GM12801 (cell line): ENCODE measurements around the gene ADM.

Source experiments
- CTCF ChIP-seq: IDR thresholded peaks from one replicate; pipeline ENCODE4 v1.5.1; 2011; ENCODE audit warnings: control low read depth; ENCODE audit not compliant: insufficient read length; ENCODE audit errors: extremely low read depth

Gene ADM

DNA sequence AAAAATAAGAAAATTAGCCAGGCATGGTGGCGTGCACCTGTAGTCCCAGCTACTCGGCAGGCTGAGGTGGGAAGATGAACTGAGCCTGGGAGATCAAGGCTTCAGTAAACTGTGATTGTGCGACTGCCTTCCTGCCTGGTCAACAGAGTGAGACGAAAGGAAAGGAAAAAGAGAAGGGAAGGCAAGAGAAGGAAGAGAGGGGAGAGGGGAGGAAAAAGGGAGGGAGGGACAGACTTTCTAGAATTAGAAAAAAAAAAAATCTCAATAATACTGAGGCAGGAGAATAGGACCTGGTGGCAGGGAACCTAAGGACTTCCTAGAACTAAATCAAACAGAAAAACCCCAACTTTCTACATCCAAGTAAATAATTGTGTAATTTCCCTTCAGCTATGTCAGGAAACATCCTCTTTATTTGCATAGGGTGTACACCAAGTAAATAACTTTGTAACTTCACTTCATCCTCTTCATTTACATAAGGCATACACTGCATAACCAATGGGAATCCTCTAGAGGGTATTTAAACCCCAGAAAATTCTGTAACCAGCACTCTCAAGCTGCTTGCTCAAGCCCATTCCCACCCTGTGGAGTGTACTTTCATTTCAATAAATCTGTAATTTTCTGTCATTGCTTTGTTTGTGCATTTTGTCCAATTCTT lies 19.6 kb upstream of the ADM start:
- TF ChIP-seq CTCF, result no peak

GRCh38 chr11:10287140-10287539 lies 17.7 kb upstream of the ADM start:
- TF ChIP-seq CTCF, result no peak

DNA sequence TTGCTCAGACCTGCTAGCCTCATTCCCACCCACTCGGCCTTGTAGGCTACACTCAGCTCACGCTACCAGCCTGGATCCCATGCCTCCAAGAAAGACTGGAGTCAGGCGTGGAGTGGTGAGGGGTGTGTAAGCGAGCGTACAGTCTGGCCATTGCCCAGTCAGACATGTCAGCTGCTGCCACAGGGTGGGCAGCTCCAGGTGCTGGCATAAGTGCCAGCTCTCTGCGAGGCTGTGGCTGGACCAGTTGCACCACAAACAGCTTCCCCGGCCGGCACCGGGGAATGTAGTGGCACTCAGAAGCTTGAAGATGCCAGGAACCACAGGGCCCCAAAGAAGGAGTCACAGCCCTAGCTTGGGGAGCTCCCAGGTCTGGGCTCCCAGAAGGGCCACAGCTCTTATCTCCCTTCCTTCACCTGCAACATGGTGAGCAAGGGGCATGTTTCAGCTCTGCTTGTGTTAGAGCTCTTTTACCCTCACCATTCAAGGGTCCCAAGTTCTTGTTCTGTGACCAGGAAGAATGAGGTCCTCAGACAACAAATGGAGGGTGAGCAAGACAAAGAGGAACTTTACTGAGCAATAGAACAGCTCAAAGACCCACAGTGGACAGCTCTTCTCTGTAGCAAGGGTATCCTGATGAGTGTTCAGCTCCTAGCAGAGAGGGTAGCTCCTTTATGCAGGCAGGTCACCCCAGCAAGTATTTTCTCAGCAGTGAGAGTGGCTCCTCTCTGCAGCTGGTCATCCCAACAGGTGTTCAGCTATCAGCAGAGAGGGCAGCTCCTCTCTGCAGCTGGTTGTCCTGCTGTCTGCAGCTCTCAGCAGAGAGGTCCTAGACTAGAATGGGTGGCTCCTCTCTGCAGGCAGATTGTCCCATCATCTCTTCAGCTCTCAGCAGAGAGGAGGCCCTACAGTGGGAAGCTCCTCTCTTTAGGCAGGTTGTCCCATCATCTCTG lies 16.8 kb upstream of the ADM start:
- no peak for TF ChIP-seq CTCF

GRCh38 chr11:10288881-10289764 lies 15.8 kb upstream of the ADM start:
- no peak for TF ChIP-seq CTCF

DNA sequence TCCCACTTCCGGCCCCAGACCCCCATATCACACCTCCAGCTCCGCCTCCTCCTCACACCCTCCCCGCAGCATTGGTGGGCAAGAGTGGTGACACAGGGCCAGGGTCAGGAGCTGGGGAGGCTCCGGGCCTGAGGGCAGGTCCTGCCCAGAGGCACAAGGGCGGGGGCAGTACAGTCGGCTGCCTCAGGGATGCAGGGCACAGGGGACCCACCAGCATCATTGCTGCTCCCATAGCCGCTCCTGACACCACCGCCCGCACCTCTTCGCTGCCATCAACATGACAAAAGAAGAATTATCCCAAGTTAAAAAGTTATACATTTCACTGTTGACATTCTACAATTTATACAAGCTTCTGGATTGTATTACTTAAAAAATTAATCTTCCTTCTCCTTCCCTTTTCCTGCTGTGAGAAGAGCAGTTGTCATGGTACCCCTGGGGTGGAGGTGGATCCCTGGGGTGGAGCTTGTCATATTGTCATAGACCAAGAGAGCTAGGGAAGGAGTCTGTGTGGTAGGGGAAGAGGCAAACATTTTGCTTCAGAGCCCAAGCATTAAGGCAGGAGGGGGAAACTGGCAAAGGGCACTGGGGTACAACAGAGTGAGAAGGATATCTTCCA lies 15.0 kb upstream of the ADM start:
- TF ChIP-seq CTCF, result no peak

DNA sequence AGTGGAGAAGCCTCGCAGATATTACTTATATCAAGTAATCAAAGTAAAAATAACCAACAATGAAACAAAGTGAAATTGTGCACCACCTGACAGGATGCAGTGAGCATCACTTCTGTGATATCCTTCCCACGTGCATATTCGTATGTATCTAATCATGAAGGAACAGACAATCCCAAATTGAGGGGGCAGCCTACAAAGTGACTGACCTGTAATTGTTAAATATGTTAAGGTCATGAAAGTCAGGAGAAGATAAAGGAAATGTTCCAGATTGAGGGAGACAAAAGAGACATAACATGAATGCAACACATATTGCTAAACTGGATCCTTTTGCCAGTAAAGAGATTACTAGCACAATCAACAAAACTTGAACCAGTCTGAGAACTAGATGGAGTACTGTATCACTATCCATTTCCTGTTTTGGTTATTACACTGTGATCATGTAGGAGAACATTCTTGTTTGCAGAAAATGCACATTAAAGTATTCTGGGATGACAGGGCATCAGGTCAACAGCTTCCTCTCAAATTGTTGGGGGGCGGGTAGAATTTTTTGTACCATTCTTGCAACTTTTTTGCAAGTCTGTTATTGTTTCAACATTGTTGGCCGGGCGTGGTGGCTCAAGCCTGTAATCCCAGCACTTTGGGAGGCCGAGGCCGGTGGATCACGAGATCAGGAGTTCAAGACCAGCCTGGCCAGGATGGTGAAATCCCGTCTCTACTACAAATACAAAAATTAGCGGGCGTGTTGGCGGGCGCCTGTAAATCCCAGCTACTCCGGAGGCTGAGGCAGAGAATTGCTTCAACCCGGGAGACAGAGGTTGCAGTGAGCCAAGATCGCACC lies 12.9 kb upstream of the ADM start:
- TF ChIP-seq CTCF, result no peak
